HG03558 (cell line): ENCODE measurements around the gene TRIM9.
"Not testable (repeated sequence)": the region's sequence is repeated elsewhere in the genome, so short reads cannot be mapped to it uniquely, and the experiment has no call there.

ENCODE experiments used
- ATAC-seq: cut with Tn5 transposase; IDR thresholded peaks from one replicate; pipeline ENCODE4 v1.9.1; 2021; ENCODE audit warnings: moderate number of reproducible peaks; ENCODE audit not compliant: unreplicated experiment; ENCODE audit errors: extremely low read depth

TRIM9 gene

GRCh38 chr14:50972734-50973133, 122.2 kb downstream of the TRIM9 start:
- no peak for ATAC-seq

DNA sequence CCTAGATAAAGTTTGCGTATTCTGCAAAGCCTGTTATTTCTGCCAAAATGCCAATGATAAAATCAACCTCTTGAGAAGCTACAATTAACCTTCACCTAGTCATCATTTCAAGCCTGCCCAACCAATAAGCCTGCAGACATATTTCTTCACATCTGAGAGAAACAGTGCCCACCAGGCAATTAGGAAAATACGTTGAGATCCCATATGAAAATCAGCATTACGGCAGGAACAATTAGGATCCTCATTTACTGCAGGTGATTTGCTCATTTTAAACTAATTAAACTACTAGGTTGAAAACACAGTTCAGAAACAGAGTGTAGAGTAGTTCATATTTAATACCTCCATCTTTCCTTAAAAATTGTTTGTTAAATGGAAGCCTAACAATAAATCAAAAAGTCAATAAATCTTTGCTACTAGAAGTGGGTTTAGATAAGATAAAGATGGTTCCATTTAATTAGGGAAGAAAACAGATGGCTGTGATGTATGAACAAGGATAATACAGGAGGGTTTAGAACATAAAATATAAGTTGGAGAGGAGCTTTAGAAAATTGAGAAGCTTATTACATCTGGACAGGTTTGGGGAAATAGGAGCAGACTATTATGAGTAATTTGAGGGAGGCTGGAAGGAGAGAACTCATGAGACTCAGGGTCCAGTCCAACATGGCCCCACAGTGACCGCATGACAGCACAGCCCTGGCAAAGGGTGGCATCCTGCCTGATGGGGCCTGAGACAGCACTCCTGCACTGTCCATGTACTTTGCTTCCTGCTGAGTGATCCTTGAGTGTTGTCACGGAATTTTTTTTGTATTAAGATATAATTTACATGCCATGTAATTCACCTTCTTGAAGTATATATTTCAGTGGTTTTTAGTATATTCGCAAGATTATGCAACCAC, 123.8 kb downstream of the TRIM9 start:
- no peak for ATAC-seq

- no peak for ATAC-seq
Measured at GRCh38 chr14:50967790-50968189, 127.1 kb downstream of the TRIM9 start.

GRCh38 chr14:50967103-50967502, 127.8 kb downstream of the TRIM9 start:
- no peak for ATAC-seq

GRCh38 chr14:50964683-50965390, 130.1 kb downstream of the TRIM9 start:
- no peak for ATAC-seq

GRCh38 chr14:50963919-50964318, 131.0 kb downstream of the TRIM9 start:
- no peak for ATAC-seq

DNA sequence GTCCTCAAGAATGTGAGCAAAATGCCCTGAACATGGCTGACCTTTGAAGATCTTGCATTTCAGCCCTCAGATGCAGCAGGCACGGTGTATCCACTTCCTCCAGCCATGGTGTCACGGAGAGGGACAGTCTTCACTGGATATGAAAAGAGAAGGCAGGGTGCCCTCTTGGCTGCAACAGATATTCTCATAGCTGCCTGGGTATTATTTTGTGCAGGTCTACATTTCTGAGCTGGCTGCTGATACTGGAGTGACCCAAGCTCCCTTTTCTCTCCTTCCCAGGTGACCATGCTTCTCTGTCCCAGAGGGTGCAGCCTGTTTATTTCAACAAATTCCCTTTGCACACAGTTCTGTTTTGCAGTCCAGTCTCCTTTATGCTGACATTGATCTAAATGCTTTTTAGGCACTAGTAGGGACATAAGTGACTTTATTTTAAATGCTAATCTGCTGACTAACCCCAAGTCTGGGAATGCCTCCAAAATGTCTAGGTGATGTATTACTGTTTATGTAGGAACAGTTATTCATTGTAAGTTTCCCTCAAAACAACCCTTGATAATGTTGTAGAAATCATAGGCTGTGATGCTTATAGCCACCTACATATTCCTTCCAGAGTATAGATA, 133.2 kb downstream of the TRIM9 start:
- ATAC-seq: no peak

DNA sequence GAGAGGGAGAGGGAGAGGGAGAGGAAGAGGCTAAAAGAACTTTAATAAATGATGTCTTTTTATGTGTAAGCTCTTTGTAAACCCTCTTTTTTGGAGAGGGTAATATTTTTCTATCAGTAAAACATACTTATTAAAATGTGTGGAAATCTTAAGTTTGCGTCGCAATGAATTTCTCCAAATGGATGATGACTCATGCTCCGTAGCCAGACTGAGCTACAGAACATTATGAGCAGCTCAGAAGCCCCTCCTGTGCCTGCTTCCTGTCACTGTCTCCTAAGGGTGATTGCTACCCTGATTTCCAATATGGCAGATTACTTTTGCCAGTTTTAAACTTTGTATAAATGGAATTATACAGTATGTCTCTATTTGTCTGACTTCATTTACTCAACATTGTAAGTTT, 137.6 kb downstream of the TRIM9 start:
- ATAC-seq: no peak

DNA sequence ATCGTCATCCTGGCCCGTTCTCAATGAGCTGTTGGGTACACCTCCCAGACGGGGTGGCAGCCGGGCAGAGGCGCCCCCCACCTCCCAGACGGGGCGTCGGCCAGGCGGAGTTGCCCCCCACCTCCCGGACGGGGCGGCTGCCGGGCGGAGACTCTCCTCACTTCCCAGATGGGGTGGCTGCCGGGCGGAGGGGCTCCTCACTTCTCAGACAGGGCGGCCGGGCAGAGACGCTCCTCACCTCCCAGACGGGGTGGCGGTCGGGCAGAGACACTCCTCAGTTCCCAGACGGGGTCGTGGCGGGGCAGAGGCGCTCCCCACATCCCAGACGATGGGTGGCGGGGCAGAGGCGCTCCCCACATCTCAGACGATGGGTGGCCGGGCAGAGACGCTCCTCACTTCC, 138.5 kb downstream of the TRIM9 start:
- not testable (repeated sequence) for ATAC-seq

DNA sequence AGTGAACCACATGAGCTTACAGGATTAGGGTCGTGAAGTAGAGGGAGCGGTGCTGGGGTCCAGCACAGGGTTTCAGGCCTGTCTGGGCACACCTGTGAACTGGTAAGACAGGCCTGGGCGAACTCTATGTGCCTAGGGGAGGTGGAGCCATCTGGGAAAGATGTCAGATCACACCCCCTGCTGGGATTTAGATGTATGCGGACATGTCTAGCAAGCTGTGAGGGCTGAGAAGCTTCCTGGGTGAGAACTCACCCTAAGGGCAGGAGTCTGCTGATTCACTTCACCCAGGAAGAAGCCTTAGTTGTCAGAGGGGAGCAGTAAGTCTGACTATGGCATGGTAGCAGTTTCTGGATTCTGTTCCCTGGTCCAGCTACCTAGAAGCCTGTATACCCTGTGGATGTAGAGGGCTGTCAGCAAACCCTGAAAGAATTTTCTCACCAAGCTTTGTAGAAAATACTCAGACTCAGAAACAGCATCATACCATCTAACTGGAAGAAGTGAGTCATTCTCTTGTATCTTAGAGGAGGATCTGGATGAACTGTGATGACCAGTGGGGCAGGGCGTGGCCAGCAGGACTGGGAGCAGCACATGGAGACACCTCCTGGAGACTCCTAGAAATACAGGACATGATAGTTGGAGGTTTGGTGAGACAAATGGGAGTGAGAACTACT, 139.4 kb downstream of the TRIM9 start:
- no peak for ATAC-seq

DNA sequence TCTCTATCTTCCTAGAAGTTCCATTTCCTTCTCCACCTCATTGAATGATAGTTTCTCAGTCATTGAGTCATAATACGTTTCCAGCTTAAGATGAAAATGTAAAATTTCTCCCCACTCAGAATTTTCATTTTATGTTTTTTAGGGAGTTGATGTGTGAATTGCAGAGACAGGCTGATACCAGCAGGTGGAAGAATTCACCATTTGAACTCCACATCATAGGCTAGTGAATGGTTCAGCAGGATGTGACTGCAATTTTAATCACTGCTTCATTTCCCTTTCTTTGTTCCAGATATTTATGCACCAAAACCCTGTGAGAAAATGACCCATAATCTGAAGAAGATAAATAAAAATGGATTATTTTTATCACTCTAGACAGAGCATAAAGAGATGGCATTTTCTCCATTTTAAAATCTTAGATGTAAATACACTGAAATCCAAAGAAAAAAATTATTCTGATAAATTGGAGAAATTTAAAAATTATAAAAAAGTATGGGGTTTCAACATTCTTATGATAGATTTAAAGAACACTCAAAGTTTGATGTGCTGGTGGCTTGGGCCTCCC, 140.0 kb downstream of the TRIM9 start:
- ATAC-seq: no peak

GRCh38 chr14:50953502-50953901, 141.4 kb downstream of the TRIM9 start:
- ATAC-seq: no peak

DNA sequence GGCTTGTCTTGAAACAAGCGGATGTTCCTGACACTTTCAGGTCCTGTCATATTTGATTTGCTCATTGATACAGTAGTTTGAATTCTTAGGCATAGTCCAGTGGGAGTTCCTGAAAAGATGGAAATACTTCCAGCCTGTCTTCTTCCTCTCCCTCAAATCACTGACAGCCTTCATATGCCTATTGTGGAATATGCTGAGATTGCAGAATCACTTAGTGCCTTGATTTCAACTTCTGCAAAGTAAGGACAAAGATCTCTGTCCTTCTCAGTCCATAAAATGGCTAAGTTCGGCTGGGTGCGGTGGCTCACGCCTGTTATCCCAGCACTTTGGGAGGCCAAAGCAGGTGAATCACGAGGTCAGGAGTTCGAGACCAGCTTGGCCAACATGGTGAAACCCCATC, 143.9 kb downstream of the TRIM9 start:
- ATAC-seq: no peak

DNA sequence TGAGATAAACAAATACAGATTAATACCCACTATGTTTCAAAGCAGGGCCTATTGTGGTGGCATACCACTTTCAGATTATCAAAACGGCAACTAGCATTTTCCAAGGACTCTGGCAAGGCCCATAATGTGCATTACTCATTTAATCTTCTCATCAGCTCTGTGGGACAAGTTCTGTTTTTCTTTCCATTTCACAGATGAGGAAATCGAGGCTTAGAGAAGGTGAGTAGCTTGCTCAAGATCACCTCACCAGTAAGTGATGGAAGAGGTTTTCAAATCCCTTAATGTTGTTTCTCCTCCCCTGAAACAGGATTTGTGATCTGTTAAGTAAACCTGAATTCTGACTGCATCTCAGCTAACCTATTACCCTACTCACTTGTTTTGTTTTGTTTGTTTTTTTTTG, 146.7 kb downstream of the TRIM9 start:
- ATAC-seq: no peak

DNA sequence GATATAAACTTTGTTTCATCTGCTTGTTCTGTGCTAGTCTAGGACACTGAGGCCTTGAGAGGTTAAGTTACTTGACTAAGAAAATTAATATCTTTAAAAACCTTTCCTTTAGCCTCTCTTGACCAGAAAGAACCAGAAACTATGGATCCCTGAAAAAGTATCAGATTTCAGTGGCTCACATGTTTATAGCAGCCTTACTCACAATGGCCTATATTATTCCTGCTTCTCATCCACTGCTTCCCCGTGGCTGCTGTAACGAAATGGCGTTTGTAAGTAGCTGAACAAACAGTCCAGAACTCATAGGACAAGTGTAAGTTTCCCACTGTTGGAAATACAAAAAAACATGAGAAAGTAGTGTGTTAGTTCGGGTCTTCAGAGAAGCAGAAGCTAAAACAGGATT, 147.5 kb downstream of the TRIM9 start:
- ATAC-seq: no peak

- ATAC-seq: no peak
Measured at GRCh38 chr14:50946234-50946935, 148.5 kb downstream of the TRIM9 start.

DNA sequence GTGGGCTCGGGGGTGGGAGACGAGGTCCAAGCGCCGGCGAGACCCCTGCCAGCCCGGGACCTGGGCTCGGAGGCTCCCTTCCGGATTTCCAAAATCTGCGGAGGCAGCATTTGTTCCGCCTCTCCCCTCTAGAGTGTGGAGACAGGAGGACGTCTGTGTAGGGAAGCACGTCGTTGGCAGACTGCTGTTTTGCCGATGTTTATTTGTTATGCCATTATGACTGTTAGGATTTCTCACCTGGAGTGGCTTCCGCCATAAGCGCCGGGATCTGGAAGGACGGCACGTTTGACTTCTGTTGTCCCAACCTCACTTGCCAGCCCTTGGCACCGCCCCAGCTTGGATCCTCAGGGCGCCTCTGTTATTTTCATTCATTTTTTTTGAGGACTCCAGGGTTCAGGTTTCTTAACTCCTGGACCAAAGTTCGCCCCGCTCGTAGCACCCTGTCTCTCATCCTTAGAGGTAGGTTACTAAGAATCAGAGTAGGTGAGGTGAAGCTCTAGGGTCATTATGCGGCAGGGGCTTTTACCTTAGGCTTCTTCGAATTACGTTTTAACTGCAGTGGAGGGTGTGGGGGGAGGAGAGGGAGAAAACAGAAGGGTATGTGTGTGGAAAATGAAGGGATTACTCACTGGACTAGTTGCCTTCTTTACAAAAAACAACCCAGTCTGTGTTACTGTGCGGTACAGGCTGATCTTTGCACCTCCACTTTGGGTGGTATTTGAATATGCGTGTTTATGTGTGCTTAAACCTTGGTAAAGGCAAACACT, 150.1 kb downstream of the TRIM9 start:
- no peak for ATAC-seq

DNA sequence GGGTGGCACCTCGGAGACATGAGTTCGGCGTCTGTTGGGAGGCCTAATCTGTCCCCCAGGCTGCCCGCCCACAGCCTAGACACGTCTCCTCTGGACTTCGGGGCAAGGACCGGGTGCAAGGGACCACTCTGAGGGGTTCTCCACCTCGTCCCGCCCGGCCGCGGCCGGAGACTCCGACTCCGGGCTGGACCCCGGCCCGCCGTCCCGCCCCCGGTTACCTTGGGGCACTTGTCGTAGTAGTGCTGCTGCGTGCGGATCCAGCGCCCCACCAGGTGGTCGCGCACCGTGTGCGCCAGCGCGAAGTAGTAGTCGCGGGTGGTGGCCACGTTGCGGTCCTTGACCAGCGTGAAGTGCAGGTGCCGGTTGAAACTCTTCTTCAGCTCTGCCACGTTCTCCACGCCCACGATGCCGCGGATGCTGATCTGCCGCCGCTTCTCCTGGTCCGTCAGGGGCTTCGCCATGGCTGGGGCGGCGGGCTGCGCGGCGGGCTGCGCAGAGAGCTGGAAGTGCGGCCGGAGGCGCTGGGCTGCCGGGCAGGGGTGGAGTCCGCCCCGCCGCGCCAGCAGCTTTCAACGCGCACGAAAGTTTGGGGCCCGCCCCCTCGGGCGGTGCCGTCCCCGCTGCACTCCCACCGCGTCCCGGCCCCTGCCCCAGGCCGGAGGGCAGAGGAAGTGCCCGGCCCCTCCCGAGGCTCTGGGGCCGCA, 150.8 kb downstream of the TRIM9 start, which contains the start of gene PYGL:
Gene PYGL, minus strand, starts transcription at position 541 of the 704 bp plus-strand sequence. Its CDS starts 80 bp downstream, at position 461.
- ATAC-seq: no peak
